HUES48 (cell line): ENCODE measurements around the gene C9orf153.

Experiments
- H3K27ac ChIP-seq: one replicate; pipeline ENCODE4 v1.7.0; 2013; ENCODE audit warnings: low read depth, low read length, inconsistent platforms
- H3K27me3 ChIP-seq: 2 replicates; pipeline ENCODE4 v1.6.1; 2013; ENCODE audit warnings: mild to moderate bottlenecking, low read length; ENCODE audit not compliant: control insufficient read depth, insufficient read depth
- H3K36me3 ChIP-seq: 2 replicates; pipeline ENCODE4 v1.6.1; 2013; ENCODE audit warnings: low read length; ENCODE audit not compliant: control insufficient read depth, insufficient read depth
- H3K4me1 ChIP-seq: 2 replicates; pipeline ENCODE4 v1.6.1; 2013; ENCODE audit warnings: mild to moderate bottlenecking, low read length; ENCODE audit not compliant: control insufficient read depth, insufficient read depth
- H3K4me3 ChIP-seq: 2 replicates; pipeline ENCODE4 v1.5.1; 2013; ENCODE audit warnings: mild to moderate bottlenecking, low read depth, low read length
- H3K9ac ChIP-seq: 2 replicates; pipeline ENCODE4 v1.6.1; 2013; ENCODE audit warnings: mild to moderate bottlenecking, low read depth, low read length, moderate library complexity
- H3K9me3 ChIP-seq: 2 replicates; pipeline ENCODE4 v1.6.1; 2013; ENCODE audit warnings: low read length; ENCODE audit not compliant: control insufficient read depth, insufficient read depth

The C9orf153 gene

GRCh38 chr9:86238861-86239770 lies 20.3 kb downstream of the C9orf153 start:
- no peaks in the 10 kb centered on the region for H3K9me3 ChIP-seq
- no peaks in the 10 kb centered on the region for H3K36me3 ChIP-seq
- H3K4me1 ChIP-seq, result peaks cover 4% of the 10 kb centered on the region; the same call in 1 of the 2 replicates
- no peak overlapping the region for H3K9ac ChIP-seq
- no peaks in the 10 kb centered on the region for H3K27me3 ChIP-seq
- H3K27ac ChIP-seq, result no peak overlapping the region
- H3K4me3 ChIP-seq, result no peak overlapping the region

DNA sequence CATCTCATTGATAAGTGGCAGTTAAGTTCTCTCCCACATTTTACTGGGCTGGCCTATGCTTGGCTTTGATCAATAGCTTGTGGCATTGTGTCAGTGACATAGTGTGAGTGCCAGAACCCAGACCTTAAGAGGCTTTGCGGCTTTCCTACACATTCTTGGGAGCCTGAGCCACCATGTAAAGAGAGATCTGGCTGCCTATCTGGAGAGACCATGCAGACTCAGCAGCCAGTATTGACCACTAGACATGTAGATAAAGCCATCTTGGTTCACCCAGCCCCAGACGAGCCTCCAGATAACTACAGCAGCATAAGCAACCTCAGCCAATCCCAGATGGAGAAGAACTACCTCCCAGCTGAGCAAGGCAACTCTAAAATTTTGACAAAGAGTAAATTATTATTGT lies 28.6 kb downstream of the C9orf153 start:
- H3K36me3 ChIP-seq, result no peaks in the 10 kb centered on the region
- no peak overlapping the region for H3K4me3 ChIP-seq
- no peaks in the 10 kb centered on the region for H3K27me3 ChIP-seq
- H3K27ac ChIP-seq, result no peak overlapping the region
- H3K9ac ChIP-seq, result no peak overlapping the region
- no peaks in the 10 kb centered on the region for H3K4me1 ChIP-seq
- no peaks in the 10 kb centered on the region for H3K9me3 ChIP-seq

GRCh38 chr9:86222667-86223066 lies 36.8 kb downstream of the C9orf153 start:
- no peak overlapping the region for H3K27ac ChIP-seq
- H3K4me3 ChIP-seq, result no peak overlapping the region
- H3K36me3 ChIP-seq, result no peaks in the 10 kb centered on the region
- no peak overlapping the region for H3K9ac ChIP-seq
- H3K4me1 ChIP-seq, result no peaks in the 10 kb centered on the region
- H3K27me3 ChIP-seq, result no peaks in the 10 kb centered on the region
- H3K9me3 ChIP-seq, result no peaks in the 10 kb centered on the region

- no peaks in the 10 kb centered on the region for H3K4me1 ChIP-seq
- H3K27me3 ChIP-seq, result no peaks in the 10 kb centered on the region
- no peak overlapping the region for H3K4me3 ChIP-seq
- no peak overlapping the region for H3K9ac ChIP-seq
- no peak overlapping the region for H3K27ac ChIP-seq
- H3K36me3 ChIP-seq, result no peaks in the 10 kb centered on the region
- no peaks in the 10 kb centered on the region for H3K9me3 ChIP-seq
Measured at GRCh38 chr9:86219606-86220005, 39.9 kb downstream of the C9orf153 start.

GRCh38 chr9:86217076-86217755 lies 42.2 kb downstream of the C9orf153 start:
- Histone ChIP-seq H3K4me3 (no peak overlapping the region), H3K36me3 (no peaks in the 10 kb centered on the region), H3K27me3 (no peaks in the 10 kb centered on the region), H3K4me1 (no peaks in the 10 kb centered on the region), H3K9ac (no peak overlapping the region), H3K27ac (no peak overlapping the region), H3K9me3 (no peaks in the 10 kb centered on the region)

DNA sequence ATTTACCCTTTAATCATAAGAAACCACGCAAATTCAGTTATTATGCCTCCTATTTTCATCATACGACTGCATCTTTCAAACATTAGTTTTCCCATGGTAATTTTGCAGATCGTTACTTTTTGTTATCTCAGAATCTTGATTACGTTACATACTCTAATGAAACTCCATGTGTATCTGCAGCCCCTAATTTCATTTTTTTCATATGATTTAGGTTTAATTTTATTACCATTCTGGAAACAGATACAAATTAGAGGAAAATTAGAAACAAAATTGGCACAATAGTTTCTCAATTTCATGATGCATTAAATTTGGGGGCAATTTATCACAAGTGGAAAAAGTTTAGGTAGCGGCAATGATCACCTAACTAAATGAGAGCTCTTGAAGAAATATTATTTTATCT lies 52.3 kb downstream of the C9orf153 start:
- Histone ChIP-seq H3K27me3 (no peaks in the 10 kb centered on the region), H3K4me1 (peaks cover under 1% of the 10 kb centered on the region; the same call in 1 of the 2 replicates), H3K4me3 (no peak overlapping the region), H3K27ac (no peak overlapping the region), H3K36me3 (no peaks in the 10 kb centered on the region), H3K9me3 (no peaks in the 10 kb centered on the region), H3K9ac (no peak overlapping the region)

GRCh38 chr9:86202338-86202882 lies 57.0 kb downstream of the C9orf153 start:
- Histone ChIP-seq H3K9me3 (no peaks in the 10 kb centered on the region), H3K36me3 (no peaks in the 10 kb centered on the region), H3K27me3 (no peaks in the 10 kb centered on the region), H3K27ac (no peak overlapping the region), H3K9ac (no peak overlapping the region), H3K4me1 (peaks cover 4% of the 10 kb centered on the region; the same call in 1 of the 2 replicates), H3K4me3 (no peak overlapping the region)

GRCh38 chr9:86201474-86202337 lies 57.8 kb downstream of the C9orf153 start:
- H3K4me1 ChIP-seq, result peaks cover 4% of the 10 kb centered on the region; the same call in 1 of the 2 replicates
- no peak overlapping the region for H3K9ac ChIP-seq
- no peaks in the 10 kb centered on the region for H3K36me3 ChIP-seq
- H3K27ac ChIP-seq, result no peak overlapping the region
- no peak overlapping the region for H3K4me3 ChIP-seq
- H3K27me3 ChIP-seq, result no peaks in the 10 kb centered on the region
- no peaks in the 10 kb centered on the region for H3K9me3 ChIP-seq

- Histone ChIP-seq H3K4me3 (no peak overlapping the region), H3K9ac (no peak overlapping the region), H3K9me3 (no peaks in the 10 kb centered on the region), H3K27ac (no peak overlapping the region), H3K36me3 (no peaks in the 10 kb centered on the region), H3K4me1 (peaks cover 4% of the 10 kb centered on the region; the same call in 1 of the 2 replicates), H3K27me3 (no peaks in the 10 kb centered on the region)
Measured at GRCh38 chr9:86200599-86201162, 58.8 kb downstream of the C9orf153 start.

- no peaks in the 10 kb centered on the region for H3K4me1 ChIP-seq
- no peak overlapping the region for H3K4me3 ChIP-seq
- H3K9me3 ChIP-seq, result peaks cover 27% of the 10 kb centered on the region
- no peak overlapping the region for H3K27ac ChIP-seq
- no peaks in the 10 kb centered on the region for H3K36me3 ChIP-seq
- no peaks in the 10 kb centered on the region for H3K27me3 ChIP-seq
- no peak overlapping the region for H3K9ac ChIP-seq
Measured at GRCh38 chr9:86193088-86193487, 66.4 kb downstream of the C9orf153 start.
